ENCODE measurements around the gene KRT36. TPM values are rescaled to one million over a fixed set of nuclear protein-coding genes. Genes with fewer than 3 reads are reported as not detected.

Gene KRT36
- total RNA-seq, 6 experiments from 2014 or later = not detected

DNA sequence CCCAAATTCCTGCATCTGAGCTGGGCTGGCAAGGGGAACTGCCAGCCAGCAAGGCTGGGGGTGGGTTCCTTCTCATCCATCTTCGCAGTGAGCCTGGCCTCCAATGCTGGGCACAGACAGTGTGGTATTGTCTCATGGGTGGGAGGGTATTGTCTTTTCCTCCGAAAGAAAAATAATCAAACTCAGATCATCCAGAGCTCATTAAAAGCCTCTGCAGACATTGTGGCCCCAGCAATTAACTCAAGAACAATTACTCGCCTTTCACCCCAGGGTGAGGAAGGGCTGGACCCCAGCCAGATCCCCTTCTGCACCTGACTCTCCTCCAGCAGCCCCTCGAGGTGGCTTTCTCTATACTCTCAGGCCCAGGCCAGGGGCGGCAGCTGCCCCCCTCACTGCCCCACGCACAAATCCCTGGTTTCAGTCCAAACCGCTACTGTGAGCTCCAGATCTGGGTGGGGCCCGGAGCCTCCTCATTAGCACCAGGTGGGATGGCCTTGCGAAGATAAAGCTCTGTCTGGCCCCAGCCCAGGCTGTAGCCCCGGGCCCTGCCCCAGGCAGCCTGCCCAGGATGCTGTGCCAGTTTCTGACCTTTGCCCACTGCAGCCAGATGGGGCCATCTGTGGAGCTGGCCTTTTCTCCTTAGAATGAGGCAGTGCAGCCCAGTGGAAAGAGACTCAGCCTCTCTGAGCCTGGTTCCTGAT is 31.3 kb upstream of the KRT36 start:
- peaks cover 1% of the 10 kb centered on the region for H3K27me3 Mint-ChIP-seq (ENCODE audit: insufficient read depth)
- H3K36me3 Mint-ChIP-seq (ENCODE audit: low read depth) = no peaks in the 10 kb centered on the region
- H3K27ac Mint-ChIP-seq = peak overlapping the region; percentile 92
- peak overlapping the region; percentile 53; the same call in 1 of the 2 replicates for H3K4me3 Mint-ChIP-seq
- H3K4me1 Mint-ChIP-seq (ENCODE audit: low read depth) = peaks cover 44% of the 10 kb centered on the region
- no peaks in the 10 kb centered on the region for H3K9me3 Mint-ChIP-seq
- TF ChIP-seq, protein P1, sequence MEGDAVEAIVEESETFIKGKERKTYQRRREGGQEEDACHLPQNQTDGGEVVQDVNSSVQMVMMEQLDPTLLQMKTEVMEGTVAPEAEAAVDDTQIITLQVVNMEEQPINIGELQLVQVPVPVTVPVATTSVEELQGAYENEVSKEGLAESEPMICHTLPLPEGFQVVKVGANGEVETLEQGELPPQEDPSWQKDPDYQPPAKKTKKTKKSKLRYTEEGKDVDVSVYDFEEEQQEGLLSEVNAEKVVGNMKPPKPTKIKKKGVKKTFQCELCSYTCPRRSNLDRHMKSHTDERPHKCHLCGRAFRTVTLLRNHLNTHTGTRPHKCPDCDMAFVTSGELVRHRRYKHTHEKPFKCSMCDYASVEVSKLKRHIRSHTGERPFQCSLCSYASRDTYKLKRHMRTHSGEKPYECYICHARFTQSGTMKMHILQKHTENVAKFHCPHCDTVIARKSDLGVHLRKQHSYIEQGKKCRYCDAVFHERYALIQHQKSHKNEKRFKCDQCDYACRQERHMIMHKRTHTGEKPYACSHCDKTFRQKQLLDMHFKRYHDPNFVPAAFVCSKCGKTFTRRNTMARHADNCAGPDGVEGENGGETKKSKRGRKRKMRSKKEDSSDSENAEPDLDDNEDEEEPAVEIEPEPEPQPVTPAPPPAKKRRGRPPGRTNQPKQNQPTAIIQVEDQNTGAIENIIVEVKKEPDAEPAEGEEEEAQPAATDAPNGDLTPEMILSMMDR (IDR thresholded peaks at IDR 0.05) = no peak
- DNase-seq = no peak

- no peak for DNase-seq
- Mint-ChIP-seq H3K27ac (no peak overlapping the region; the same call in 1 of the 2 replicates), H3K9me3 (no peaks in the 10 kb centered on the region), H3K36me3 (ENCODE audit: low read depth) (no peaks in the 10 kb centered on the region), H3K4me1 (ENCODE audit: low read depth) (peaks cover 44% of the 10 kb centered on the region), H3K4me3 (no peak overlapping the region), H3K27me3 (ENCODE audit: insufficient read depth) (peaks cover 1% of the 10 kb centered on the region)
- TF ChIP-seq, protein P1 (IDR thresholded peaks at IDR 0.05) = no peak
These were observed 30.0 kb upstream of the KRT36 start for GRCh38 chr17:41519501-41520224.

- Mint-ChIP-seq H3K36me3 (ENCODE audit: low read depth) (no peaks in the 10 kb centered on the region), H3K27me3 (ENCODE audit: insufficient read depth) (peaks cover 1% of the 10 kb centered on the region), H3K27ac (peak within 1 kb of the TSS; percentile 52), H3K4me1 (ENCODE audit: low read depth) (peaks cover 44% of the 10 kb centered on the region), H3K9me3 (no peaks in the 10 kb centered on the region), H3K4me3 (no peak within 1 kb of the TSS)
- DNase-seq = peak; percentile 68
- TF ChIP-seq, protein P1 (IDR thresholded peaks at IDR 0.05) = no peak
These were observed 29.2 kb upstream of the KRT36 start, which contains the start of gene KRT15 for GRCh38 chr17:41518789-41519449. KRT15 (minus strand) TSS chr17:41518890; CDS start chr17:41518827, 63 bp downstream.

GRCh38 chr17:41518031-41518430 is 28.3 kb upstream of the KRT36 start:
- Mint-ChIP-seq H3K4me3 (no peak overlapping the region), H3K4me1 (ENCODE audit: low read depth) (peaks cover 36% of the 10 kb centered on the region), H3K27me3 (ENCODE audit: insufficient read depth) (peaks cover 1% of the 10 kb centered on the region), H3K9me3 (no peaks in the 10 kb centered on the region), H3K36me3 (ENCODE audit: low read depth) (no peaks in the 10 kb centered on the region), H3K27ac (no peak overlapping the region)
- no peak for DNase-seq
- TF ChIP-seq, protein P1 (IDR thresholded peaks at IDR 0.05) = no peak

- Mint-ChIP-seq H3K4me3 (no peak overlapping the region), H3K4me1 (ENCODE audit: low read depth) (peaks cover 27% of the 10 kb centered on the region), H3K27me3 (ENCODE audit: insufficient read depth) (peaks cover 1% of the 10 kb centered on the region), H3K27ac (no peak overlapping the region), H3K9me3 (no peaks in the 10 kb centered on the region), H3K36me3 (ENCODE audit: low read depth) (no peaks in the 10 kb centered on the region)
- TF ChIP-seq, protein P1 (IDR thresholded peaks at IDR 0.05) = no peak
- no peak for DNase-seq
These were observed 27.1 kb upstream of the KRT36 start for GRCh38 chr17:41516830-41517283.

Data from HFFc6 (cell line).